GM19328 (cell line): Measurements from ENCODE around the gene NDUFB6.
A peak's percentile ranks its signal among the peaks of the same experiment; 100 is the strongest.
"Not testable (repeated sequence)": the region's sequence is repeated elsewhere in the genome, so short reads cannot be mapped to it uniquely, and the experiment has no call there.

ENCODE experiments used
- ATAC-seq: cut with Tn5 transposase; IDR thresholded peaks from one replicate; pipeline ENCODE4 v1.9.1; 2021; ENCODE audit warnings: mild to moderate bottlenecking, moderate library complexity; ENCODE audit not compliant: unreplicated experiment

The NDUFB6 gene

DNA sequence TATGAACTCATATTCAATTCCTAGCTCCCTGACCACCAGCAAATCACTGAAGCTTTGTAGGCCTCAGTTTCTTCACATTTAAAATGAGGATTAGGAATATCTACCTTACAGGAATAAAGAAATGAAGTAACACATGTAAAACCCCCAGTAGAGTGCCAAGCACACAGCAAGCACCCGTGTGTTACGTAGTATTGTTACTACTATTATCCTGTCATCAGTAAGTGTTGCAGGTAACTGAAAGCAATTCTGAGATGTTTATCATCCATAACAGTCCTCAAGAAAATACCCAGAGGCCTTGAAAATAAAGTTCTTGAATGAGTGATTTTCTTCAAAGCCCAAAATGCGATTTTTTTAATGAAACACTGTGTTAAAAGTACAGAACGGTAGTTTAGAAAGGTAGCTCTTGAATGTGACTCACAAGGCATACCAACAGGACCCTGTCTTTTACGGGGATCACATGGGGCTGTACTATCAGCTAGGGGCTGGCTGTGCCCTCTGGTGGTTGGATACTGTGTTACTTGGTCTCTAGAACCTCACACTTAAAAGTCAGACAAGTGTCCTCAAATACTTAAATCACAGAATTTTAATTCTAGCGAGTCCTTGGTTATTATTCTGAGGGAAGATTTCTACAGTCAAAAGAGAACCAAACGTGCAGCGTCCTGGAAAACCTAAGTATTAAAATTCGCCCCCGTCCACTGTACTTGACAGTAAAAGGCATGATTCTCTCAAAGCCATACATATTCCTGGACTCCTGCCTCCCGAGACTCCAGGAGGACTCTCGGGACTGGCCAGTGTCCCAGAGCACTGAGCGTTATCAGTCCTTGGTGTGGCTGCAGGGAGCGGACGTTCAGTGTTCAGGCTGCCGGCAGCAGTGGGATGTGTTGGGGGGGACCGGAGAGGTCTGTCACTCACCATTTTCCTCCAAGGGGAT lies 725 bp downstream of the NDUFB6 start:
- peak; percentile 85 for ATAC-seq

DNA sequence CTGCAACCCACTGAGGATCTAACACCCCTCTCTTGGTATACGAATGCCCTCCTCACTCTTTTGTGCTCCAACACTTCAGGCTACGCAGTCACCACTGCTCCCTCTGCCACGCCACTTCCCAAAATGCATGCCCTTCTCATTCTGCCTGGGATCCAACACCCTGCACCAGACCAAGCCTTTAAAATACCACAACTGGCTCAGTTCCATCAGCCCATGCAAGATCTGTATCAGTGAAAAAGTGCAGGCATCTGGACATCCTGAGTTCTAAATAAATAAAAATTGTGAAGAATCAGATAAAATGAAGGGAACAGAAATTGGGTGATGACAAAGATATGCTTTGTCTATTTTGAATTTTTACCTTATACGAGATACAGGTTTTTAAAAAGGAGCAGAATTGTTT lies 2.7 kb downstream of the NDUFB6 start:
- ATAC-seq = no peak

DNA sequence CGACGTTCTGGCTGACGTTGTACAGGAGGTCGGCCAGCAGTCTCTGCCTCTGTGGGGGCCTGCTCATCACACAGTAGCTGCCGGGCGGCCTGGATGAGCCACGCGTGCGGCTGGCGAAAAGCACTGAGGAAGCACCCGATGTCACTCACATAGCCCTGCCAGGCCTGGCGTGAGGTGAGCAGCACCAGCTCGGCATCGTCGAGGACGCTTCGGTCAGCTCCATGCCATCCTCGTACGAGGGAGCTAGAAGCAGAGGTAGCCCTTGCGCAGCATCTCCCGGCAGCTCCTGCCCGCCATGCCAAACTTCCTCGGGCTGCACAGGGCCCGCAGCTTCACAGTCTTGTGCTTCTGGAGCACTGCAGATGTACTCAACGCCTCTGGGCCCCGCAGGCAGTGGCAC lies 6.2 kb downstream of the NDUFB6 start:
- no peak for ATAC-seq

DNA sequence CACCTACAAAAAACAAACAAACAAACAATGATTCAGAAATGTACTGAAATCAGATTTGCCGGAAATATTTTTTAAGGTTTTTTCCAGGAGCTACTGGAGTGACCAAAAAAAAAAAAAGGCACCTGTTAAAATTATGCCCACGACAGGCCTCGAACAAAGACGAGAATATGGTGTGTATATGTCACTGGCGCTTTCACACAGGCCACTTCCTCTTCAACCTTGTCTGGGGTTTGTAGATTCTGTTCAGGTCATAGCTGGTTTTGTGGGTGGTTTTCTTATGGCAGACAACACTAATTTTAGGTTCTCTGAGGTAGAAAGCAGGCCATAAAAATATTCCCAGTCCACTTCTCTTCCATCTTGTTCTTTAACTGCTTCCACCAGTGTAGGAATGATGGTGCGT lies 7.0 kb downstream of the NDUFB6 start:
- no peak for ATAC-seq

DNA sequence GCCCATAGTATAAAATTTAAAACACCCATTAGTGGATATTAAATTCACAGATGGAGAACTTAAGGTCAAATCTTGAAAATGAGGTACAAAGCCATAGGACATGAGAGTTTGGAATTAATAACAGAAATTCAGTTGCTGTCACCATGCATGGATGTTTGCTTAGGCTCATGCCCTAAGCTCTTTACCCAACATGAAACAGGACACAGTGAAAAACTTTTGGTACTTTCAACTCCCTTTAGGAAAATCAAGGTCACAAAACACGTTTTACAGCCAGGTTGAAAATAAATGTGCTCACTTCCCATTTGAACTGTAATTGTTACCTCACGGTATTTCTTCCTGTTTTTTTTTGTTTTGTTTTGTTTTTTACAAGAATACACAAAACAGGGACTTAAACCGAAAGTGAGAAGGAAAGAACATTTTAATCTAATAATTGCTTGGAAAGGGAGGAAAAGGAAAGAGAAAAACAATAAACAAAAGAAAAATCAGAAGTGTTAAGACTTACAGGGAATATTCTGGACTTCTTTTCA lies 14.5 kb downstream of the NDUFB6 start:
- ATAC-seq = no peak

DNA sequence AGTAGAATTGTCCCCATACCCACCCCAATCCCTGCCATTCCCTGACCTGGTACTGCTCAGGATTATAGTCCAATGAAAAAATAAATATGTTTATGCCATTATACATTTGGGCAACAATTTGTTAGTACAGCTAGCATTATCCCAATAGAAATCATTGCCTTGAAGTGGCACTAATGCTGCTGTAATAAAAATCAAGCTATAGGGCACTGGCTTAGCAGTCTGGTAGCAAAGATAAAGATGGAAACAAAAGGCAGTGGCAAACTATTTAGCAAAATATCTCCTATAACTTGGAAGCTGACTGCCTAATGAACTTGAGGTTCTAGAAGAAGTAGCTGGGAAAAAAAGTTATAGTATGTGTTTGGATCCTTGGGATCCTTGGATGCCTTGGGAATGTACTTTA lies 18.4 kb downstream of the NDUFB6 start:
- no peak for ATAC-seq

DNA sequence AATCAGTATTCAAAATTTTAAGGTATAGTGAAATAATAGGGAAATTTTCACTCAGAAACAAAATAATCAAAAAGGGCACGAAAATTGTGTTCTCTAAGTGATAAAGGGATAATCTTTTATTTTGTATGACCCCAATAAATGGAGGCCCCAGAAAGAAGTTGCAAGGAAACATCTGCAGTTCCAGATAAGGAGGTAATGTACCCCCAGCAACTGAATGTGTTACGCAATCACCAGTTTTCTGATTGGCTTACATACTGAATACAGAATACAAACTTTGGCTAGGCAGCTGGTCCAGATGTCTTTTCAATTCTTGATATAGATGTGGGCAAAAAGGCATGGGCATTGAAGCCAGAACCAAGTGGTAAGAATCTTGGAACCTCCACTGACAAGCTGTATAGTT lies 18.9 kb downstream of the NDUFB6 start:
- ATAC-seq = no peak

DNA sequence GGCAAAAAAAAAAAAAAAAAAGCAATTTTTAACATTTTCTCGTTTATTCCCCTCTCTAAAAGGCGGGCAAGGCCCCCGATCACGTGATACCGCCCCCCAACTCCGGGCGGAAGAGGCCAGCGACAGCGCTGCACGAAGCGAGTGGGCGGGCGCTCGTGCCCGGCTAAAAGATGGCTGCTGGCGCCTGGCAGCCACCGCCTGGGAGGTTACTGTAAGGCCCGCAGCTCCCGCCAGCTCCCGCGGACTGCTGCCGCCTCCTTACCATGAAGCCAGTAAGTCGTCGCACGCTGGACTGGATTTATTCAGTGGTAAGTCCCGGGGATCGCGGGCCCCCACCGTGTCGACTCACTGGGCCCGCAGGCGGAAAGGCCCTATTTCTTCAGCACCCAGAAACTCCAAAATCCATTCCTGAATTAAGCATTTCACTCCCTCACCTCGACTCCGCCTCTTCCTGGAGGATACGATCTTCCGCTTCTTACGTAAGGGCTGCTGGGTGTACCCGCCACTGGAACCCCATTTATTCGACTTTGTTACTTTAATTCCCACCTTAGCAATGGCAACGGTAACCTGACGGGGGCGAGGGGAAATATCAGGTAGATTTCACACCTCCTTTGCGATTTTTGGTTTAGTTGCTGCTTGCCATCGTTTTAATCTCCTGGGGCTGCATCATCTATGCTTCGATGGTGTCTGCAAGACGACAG lies 20.6 kb downstream of the NDUFB6 start, which contains the start of the genes SMIM27 and TOPORS:
Gene SMIM27 (plus strand): TSS at position 156 of the 701 bp plus-strand sequence. CDS start 108 bp downstream, at position 264.
Gene TOPORS (minus strand): TSS at position 415 of the 701 bp plus-strand sequence. CDS start 150 bp downstream, at position 265.
- ATAC-seq = peak; percentile 65

DNA sequence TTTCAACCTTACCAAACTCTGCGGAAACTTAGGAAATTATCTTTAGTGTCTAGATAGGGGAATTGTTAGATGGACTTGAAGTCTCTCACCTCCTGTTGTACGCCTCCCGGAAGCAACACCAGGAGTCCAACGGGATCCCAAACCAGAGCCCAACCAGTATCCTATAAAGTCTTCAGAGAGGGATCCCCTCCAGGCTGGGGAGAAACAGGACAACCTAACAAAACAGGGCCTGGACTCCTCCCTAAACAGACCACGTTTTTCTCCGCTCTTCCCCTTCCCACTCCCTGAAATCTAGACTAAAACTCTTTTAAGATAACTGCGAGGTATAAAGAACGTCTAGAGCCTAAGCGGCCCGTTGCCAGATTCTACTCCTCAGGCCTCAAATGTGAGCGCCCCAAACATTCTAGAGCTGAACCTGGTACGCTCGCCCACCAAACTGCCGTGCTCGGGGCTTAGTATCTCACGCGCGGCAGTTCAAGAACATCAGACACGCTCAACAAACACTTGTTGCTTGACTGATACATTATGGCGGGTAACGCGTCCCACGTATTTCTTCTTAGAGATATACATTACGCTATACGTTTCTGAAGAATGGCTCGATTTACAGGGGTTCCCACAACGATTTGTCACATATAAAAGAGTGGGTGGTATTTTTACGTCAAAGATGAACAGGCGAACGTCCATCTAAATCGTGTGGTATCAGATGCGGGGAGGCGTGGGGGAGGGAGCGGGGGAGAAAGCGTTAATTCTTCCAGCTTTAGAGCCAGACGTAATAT lies 21.5 kb downstream of the NDUFB6 start:
- ATAC-seq = peak; percentile 0

DNA sequence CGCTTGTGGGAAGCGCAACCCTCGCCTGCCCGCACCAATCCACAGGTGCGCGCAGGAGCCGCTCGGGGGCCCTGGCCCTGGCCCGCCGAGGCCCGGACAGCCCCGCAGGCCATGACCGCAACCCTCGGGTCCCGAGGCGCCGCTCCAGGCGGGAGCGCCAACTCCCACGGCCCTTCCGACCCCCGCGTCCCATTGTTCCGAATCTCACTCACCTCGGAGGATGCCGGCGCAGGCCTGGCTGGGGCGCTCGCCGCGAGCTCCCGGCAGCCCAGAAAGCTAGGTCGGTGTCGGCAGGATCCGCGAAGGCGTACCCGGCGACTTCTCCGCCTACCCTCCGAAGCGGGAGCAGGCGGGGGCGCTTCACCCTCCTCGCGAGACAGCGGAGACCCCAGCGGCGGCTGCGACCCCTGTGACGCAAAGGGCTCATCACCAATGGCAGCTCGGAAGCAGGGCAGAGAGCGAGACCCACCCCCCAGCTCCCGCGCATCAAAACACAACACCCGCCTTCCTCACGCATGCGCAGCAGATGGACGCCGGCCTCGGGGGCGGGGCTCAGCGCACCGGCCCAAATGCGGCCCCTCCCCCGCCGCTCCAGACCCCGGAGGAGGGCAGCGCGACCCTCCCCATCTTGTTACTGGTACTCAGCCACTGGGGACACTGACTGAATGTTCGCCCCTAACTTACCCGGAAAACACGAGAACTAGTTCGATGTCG lies 22.2 kb downstream of the NDUFB6 start:
- ATAC-seq = peak; percentile 69

DNA sequence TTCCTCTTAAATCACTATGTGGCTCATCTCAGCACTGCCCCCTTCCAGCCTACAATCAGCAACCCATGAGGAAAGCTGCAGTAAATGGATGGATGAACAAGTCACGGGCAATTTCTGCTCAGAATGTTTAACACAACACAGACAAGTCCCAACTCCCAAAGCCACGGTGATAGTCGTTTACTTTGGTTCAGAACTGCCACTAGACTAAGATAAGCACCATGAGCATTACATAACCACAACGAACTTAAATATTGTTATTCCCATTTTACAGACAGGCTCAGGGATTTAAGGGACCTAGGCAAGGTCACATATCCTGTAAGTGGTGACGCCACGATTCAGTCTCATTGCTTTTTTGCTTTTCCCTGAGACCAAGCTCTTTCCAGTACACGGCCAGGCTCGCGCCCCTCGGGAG lies 22.8 kb downstream of the NDUFB6 start:
- no peak for ATAC-seq

DNA sequence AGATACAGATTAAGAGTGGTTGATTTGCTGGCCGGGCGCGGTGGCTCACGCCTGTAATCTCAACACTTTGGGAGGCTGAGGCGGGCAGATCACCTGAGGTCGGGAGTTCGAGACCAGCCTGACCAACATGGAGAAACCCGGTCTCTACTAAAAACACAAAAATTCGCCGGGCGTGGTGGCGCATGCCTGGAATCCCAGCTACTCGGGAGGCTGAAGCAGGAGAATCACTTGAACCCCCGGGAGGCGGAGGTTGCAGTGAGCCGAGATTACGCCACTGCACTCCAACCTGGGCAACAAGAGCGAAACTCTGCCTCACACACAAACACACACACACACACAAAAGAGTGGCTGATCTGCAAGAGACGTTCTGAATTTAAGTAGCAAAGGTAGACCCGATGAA lies 24.7 kb downstream of the NDUFB6 start:
- ATAC-seq = not testable (repeated sequence)

DNA sequence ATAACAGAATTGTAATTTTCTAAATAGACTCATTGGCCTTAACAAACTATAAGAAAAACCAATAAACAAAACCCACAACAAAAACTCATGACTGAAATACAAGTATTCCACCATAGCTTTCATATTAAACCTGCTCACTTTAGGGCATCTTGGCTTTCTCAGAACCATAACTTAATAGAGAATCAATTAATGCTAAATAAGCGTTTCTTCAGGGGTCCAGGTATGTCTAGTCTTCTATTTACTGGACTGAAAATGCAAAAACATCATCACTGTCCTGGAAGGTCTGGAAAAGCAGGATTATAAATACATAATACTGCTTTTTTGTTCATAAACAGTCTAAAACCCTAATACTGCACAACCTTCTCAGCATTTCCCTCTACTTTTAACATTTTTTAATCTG lies 27.1 kb downstream of the NDUFB6 start:
- no peak for ATAC-seq

DNA sequence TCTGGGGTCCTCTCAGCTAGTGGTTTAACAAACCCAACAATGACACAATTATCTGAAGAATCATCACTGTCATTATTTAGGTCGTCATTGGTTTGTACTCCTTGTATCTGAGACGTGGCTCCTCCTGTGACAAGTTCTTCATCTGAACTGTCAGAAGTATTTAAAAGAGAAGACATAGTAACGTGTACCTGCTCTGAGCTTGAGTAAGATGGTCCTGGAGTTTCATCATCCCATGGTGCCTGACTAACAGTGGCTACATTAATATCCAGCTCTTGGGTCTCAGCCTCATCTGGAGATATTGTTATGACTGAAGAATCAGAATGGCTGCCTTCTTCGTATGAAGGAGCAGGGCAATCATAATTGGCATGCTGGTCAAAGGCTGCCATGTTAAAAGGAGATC lies 29.9 kb downstream of the NDUFB6 start:
- no peak for ATAC-seq

DNA sequence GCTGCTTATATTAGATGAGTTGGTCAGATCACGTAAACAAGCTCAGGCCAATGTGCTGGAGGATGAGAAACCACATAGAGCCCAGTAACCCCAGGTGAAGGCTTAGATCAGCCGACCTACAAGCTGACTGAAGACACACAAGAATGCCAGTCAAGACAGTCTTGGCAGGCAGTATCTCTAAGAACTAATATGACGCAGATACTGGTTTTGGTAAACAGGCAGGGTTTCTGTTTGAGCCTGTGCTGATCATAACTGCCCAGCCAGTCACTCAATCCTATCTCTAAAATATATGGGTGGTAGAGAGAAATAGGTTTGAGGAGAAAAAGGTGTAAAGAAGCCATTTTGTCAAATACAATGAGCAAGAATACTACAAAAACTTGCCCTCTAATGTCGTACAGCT lies 39.1 kb downstream of the NDUFB6 start:
- ATAC-seq = no peak

DNA sequence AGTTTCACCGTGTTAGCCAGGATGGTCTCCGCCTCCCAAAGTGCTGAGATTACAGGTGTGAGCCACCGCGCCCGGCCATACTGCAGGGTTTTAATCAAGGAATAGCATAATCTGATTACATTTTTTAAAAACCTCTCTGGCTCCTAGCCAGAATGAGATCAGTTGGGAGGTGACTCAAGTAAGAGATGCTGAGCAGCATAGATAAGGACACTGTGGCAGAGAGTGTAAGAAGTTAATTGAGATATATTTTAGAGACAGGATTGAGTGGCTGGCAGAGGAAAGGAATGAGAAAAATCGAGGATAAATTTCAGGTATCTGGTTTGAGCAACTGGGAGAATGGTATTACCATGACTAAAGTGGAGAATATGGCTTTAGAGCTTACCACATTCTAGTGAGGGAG lies 39.6 kb downstream of the NDUFB6 start:
- no peak for ATAC-seq

DNA sequence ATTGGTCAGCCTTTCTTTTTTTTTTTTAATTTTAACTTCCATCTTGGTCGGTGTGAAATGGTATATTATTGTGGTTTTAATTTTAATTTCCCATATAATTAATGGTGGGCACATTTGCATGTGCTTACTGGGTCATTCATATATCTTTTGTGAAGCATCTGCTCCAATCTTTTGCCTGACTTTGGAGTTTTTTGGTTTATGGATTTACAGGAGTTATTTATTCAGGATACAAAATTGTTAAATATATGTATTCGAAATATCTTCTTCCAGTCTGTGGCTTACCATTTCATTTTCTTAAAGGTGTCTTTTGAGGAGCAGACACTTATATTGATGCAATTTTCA lies 46.3 kb downstream of the NDUFB6 start:
- no peak for ATAC-seq

DNA sequence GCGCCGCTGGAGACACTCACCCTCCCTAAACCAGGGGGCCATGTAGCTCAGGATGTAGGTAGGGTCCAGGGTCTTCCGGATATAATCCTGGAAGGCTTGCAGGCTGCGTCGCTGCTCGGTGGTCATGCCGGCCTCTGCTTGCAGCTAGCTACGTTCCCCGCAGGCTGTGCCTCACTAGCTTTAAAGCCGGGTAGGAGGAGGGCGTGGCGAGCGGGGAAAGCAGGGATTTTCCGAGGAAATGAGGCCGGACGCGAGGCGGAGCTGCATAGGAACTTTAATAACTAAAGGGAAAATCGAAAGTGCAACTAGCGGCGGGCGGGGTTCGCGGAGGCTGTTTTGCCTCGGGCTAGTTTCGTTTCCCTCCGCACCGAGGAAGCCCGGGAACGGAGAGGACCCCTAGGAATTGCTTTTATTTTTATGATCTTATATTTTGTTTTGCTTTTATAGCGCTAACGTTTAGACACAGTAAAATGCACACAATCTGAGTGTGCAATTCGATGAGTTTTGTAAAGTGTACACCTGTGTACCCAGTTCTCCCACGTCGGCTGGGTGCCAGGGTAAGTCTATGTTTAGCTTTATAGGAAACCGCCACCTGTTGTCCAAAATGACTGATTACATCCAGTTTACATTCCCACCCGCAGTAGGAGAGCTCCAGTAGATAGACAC lies 46.8 kb downstream of the NDUFB6 start, which contains the start of gene RIGI:
Gene RIGI (minus strand): TSS at position 156 of the 666 bp plus-strand sequence. CDS start 30 bp downstream, at position 126.
- peak; percentile 60 for ATAC-seq

DNA sequence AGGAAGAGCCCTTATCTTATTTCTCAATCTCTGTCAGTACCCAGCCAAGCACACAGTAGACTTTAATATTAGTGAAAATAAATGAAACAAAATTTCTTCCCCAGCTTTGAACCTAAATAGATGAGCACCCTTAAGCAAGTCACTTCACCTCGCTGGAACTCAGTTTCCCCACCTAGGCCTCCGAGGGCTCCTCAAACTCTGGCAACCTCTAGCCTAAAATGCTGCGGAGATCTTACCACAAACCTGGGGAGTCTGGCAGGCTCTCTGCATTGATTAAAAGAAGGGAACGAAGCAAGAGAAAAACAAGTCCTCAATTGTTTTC lies 47.3 kb downstream of the NDUFB6 start:
- ATAC-seq = no peak
